Panc1 (cell line): ENCODE results near the gene LMF1.

Experiments used
- CTCF ChIP-seq: fragments of 450-650 bp; IDR thresholded peaks from 2 replicates; pipeline ENCODE4 v1.5.1; 2017; ENCODE audit warnings: mild to moderate bottlenecking
- POLR2AphosphoS5 ChIP-seq: IDR thresholded peaks from 2 replicates; pipeline ENCODE4 v1.6.1; 2012; ENCODE audit warnings: mild to moderate bottlenecking, low read depth, low read length, moderate library complexity
- TF ChIP-seq, protein P1 (sequence below), 2 experiments: IDR thresholded peaks; 2 replicates each; pipeline ENCODE4 v1.6.1; 2011 to 2012; ENCODE audit warnings: low read depth in 2 of 2, control low read depth in 1 of 2, low read length in 1 of 2, mild to moderate bottlenecking in 1 of 2, moderate library complexity in 1 of 2; ENCODE audit not compliant: insufficient read depth in 1 of 2

DNA sequence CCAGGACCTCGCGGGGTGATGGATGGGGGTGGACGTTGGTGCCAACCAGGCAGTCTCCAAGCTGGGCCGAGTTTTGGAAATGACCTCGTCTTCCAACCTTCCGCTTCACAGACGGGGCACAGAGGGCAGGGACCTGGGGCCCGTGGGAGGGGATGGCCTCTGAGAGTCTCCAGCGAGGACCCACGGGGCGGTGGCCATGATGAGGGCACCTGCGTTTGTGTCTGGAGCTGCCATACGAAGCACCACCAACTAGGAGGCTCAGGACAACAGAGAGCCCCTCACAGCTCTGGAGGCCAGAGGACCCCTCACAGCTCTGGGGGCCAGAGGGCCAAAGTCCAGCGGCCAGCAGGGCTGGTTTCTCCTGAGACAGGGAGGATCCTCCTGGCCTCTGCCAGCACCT lies 37.3 kb upstream of the LMF1 start:
- TF ChIP-seq CTCF (no peak), POLR2AphosphoS5 (no peak)
- TF ChIP-seq, protein P1, sequence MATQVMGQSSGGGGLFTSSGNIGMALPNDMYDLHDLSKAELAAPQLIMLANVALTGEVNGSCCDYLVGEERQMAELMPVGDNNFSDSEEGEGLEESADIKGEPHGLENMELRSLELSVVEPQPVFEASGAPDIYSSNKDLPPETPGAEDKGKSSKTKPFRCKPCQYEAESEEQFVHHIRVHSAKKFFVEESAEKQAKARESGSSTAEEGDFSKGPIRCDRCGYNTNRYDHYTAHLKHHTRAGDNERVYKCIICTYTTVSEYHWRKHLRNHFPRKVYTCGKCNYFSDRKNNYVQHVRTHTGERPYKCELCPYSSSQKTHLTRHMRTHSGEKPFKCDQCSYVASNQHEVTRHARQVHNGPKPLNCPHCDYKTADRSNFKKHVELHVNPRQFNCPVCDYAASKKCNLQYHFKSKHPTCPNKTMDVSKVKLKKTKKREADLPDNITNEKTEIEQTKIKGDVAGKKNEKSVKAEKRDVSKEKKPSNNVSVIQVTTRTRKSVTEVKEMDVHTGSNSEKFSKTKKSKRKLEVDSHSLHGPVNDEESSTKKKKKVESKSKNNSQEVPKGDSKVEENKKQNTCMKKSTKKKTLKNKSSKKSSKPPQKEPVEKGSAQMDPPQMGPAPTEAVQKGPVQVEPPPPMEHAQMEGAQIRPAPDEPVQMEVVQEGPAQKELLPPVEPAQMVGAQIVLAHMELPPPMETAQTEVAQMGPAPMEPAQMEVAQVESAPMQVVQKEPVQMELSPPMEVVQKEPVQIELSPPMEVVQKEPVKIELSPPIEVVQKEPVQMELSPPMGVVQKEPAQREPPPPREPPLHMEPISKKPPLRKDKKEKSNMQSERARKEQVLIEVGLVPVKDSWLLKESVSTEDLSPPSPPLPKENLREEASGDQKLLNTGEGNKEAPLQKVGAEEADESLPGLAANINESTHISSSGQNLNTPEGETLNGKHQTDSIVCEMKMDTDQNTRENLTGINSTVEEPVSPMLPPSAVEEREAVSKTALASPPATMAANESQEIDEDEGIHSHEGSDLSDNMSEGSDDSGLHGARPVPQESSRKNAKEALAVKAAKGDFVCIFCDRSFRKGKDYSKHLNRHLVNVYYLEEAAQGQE (IDR thresholded peaks at IDR 0.05; ENCODE audit: insufficient read depth in 1 of 2, low read depth in 2 of 2, low read length in 1 of 2): no peak
